PC-3 (cell line): ENCODE results near the gene CCDC122. TPM values are rescaled to one million over a fixed set of nuclear protein-coding genes. Genes with fewer than 3 reads are reported as not detected.

ENCODE experiments used
- ATAC-seq: fragments of 200-7000 bp; cut with Tn5 transposase; 2 replicates; pipeline ENCODE4 v1.9.1; 2020; ENCODE audit warnings: mild to moderate bottlenecking, moderate library complexity
- BruUV-seq: library from RNA; stranded (reverse); fragments of 400-500 nt; replicated peaks from 2 replicates; lab custom pipeline; 2021; lab: Mats Ljungman, UMichigan
- CTCF ChIA-PET: fragments of 300-600 bp; sonication (Branson Sonifier 250); formaldehyde crosslinking; loops from one replicate; lab custom pipeline; 2022; ENCODE audit warnings: antibody characterized with exemption; lab: Charles Lee
- POLR2A ChIA-PET: fragments of 300-600 bp; sonication (Branson Sonifier 250); formaldehyde crosslinking; loops from one replicate; lab custom pipeline; 2022; ENCODE audit warnings: antibody characterized with exemption; ENCODE audit not compliant: unreplicated experiment; lab: Charles Lee
- DNase-seq: peaks from one replicate; pipeline ENCODE4 v3.0.0-alpha.2; 2015
- H2AFZ ChIP-seq: fragments of 300-600 bp; sonication (generic); 2 replicates; pipeline ENCODE4 v1.6.0; 2016; ENCODE audit warnings: antibody characterized with exemption, low read length
- H3F3A ChIP-seq: fragments of 300-600 bp; sonication (generic); one replicate; pipeline ENCODE4 v1.6.0; 2017; ENCODE audit warnings: antibody characterized with exemption, low read length, control low read depth, mild to moderate bottlenecking; ENCODE audit not compliant: unreplicated experiment
- H3K27ac ChIP-seq: fragments of 300-600 bp; sonication (generic); 2 replicates; pipeline ENCODE4 v1.5.1; 2016; ENCODE audit warnings: mild to moderate bottlenecking, low read length
- H3K27me3 ChIP-seq: fragments of 300-600 bp; sonication (generic); 2 replicates; pipeline ENCODE4 v1.6.1; 2016; ENCODE audit warnings: low read length, mixed read lengths
- H3K36me3 ChIP-seq: fragments of 300-600 bp; sonication (generic); 2 replicates; pipeline ENCODE4 v1.6.1; 2016; ENCODE audit warnings: low read depth, mixed run types, low read length, mixed read lengths
- H3K4me1 ChIP-seq: fragments of 300-600 bp; sonication (generic); 2 replicates; pipeline ENCODE4 v1.5.1; 2016; ENCODE audit warnings: low read length; ENCODE audit not compliant: insufficient read depth
- H3K4me2 ChIP-seq: fragments of 300-600 bp; sonication (generic); 2 replicates; pipeline ENCODE4 v1.6.0; 2016; ENCODE audit warnings: low read length
- H3K4me3 ChIP-seq: fragments of 300-600 bp; sonication (generic); 2 replicates; pipeline ENCODE4 v1.5.1; 2016; ENCODE audit warnings: mild to moderate bottlenecking, low read length, mixed read lengths
- H3K79me2 ChIP-seq: fragments of 300-600 bp; sonication (generic); 2 replicates; pipeline ENCODE4 v1.6.1; 2017; ENCODE audit warnings: low read length, mixed read lengths
- H3K9ac ChIP-seq: fragments of 300-600 bp; sonication (generic); 2 replicates; pipeline ENCODE4 v1.6.0; 2016; ENCODE audit warnings: mild to moderate bottlenecking, low read length
- H3K9me2 ChIP-seq: fragments of 300-600 bp; sonication (generic); replicated peaks from 2 replicates; pipeline ENCODE4 v1.6.1; 2016; ENCODE audit warnings: mixed run types, low read length, mixed read lengths
- H3K9me3 ChIP-seq: fragments of 300-600 bp; sonication (generic); 2 replicates; pipeline ENCODE4 v1.6.1; 2016; ENCODE audit warnings: low read length, mixed read lengths
- H4K20me1 ChIP-seq: fragments of 300-600 bp; sonication (generic); 2 replicates; pipeline ENCODE4 v1.6.1; 2016; ENCODE audit warnings: low read length, mixed read lengths
- CTCF ChIP-seq: fragments of 300-600 bp; sonication (generic); conservative IDR thresholded peaks from 2 replicates; pipeline ENCODE4 v1.5.1; 2017; ENCODE audit warnings: antibody characterized with exemption, low read depth, mild to moderate bottlenecking, low read length
- EZH2 ChIP-seq: fragments of 300-600 bp; sonication (generic); IDR thresholded peaks from one replicate; pipeline ENCODE4 v1.6.1; 2017; ENCODE audit warnings: antibody characterized with exemption, mild to moderate bottlenecking, low read length; ENCODE audit not compliant: unreplicated experiment
- EZH2phosphoT487 ChIP-seq: fragments of 300-600 bp; sonication (generic); IDR thresholded peaks from 2 replicates; pipeline ENCODE4 v1.6.1; 2018; ENCODE audit warnings: mild to moderate bottlenecking, antibody characterized with exemption, low read length, borderline replicate concordance
- intact Hi-C: fragments of 100-400 bp; cut with micrococcal nuclease; formaldehyde crosslinking; loops from 2 replicates; pipeline ENCODE4 v1.9.0; 2023
- total RNA-seq: library from RNA; depleted of rRNA; stranded (reverse); fragments of >200 nt; gene quantifications from 2 replicates; pipeline ENCODE4 v1.2.3, GENCODE V29; 2014

The CCDC122 gene
- total RNA-seq, 1 experiment from 2014 or later: 4.6 TPM

GRCh38 chr13:43915451-43915850 is 35.9 kb upstream of the CCDC122 start:
- no peaks in the 10 kb centered on the region for H3K79me2 ChIP-seq
- POLR2A ChIA-PET: no interaction called here
- no peaks in the 10 kb centered on the region for H3K9me3 ChIP-seq
- TF ChIP-seq EZH2phosphoT487 (no peak), EZH2 (no peak), CTCF (no peak)
- no peaks in the 10 kb centered on the region for H3K4me1 ChIP-seq
- H3K9ac ChIP-seq: no peak overlapping the region
- no peaks in the 10 kb centered on the region for H4K20me1 ChIP-seq
- DNase-seq (no peak), ATAC-seq (no peak)
- H3K4me3 ChIP-seq: no peak overlapping the region
- no TSS peak for BruUV-seq
- no peak overlapping the region for H3K27ac ChIP-seq
- H3F3A ChIP-seq: no peaks in the 10 kb centered on the region
- H3K9me2 ChIP-seq: no peaks in the 10 kb centered on the region
- CTCF ChIA-PET: no interaction called here
- H2AFZ ChIP-seq: no peak overlapping the region
- no peaks in the 10 kb centered on the region for H3K36me3 ChIP-seq
- H3K27me3 ChIP-seq: no peaks in the 10 kb centered on the region
- H3K4me2 ChIP-seq: no peak overlapping the region
- intact Hi-C loops: loop anchor here (10.0 kb wide), 1 partner anchor 209 kb away; no protein-coding TSS in a partner anchor

GRCh38 chr13:43911871-43912270 is 32.3 kb upstream of the CCDC122 start:
- H3K27ac ChIP-seq: no peak overlapping the region
- H3K4me2 ChIP-seq: no peak overlapping the region
- no TSS peak for BruUV-seq
- no peaks in the 10 kb centered on the region for H3K27me3 ChIP-seq
- TF ChIP-seq EZH2phosphoT487 (no peak), CTCF (no peak), EZH2 (no peak)
- no peaks in the 10 kb centered on the region for H3F3A ChIP-seq
- H2AFZ ChIP-seq: no peak overlapping the region
- CTCF ChIA-PET: no interaction called here
- H3K9ac ChIP-seq: no peak overlapping the region
- no peaks in the 10 kb centered on the region for H3K9me2 ChIP-seq
- H3K9me3 ChIP-seq: no peaks in the 10 kb centered on the region
- H4K20me1 ChIP-seq: no peaks in the 10 kb centered on the region
- no peak for DNase-seq
- no peaks in the 10 kb centered on the region for H3K79me2 ChIP-seq
- no peak overlapping the region for H3K4me3 ChIP-seq
- ATAC-seq: no peak
- POLR2A ChIA-PET: no interaction called here
- no peaks in the 10 kb centered on the region for H3K36me3 ChIP-seq
- H3K4me1 ChIP-seq: peaks cover 20% of the 10 kb centered on the region
- intact Hi-C loops: loop anchor here (10.0 kb wide), 1 partner anchor 213 kb away; no protein-coding TSS in a partner anchor

- H3K4me3 ChIP-seq: no peak overlapping the region
- intact Hi-C loops: loop anchor here (10.0 kb wide), 1 partner anchor 214 kb away; no protein-coding TSS in a partner anchor
- no peaks in the 10 kb centered on the region for H3K79me2 ChIP-seq
- no TSS peak for BruUV-seq
- H2AFZ ChIP-seq: no peak overlapping the region
- H3K4me1 ChIP-seq: peaks cover 20% of the 10 kb centered on the region
- H3K27ac ChIP-seq: no peak overlapping the region
- DNase-seq (no peak), ATAC-seq (no peak)
- H3F3A ChIP-seq: no peaks in the 10 kb centered on the region
- ChIA-PET POLR2A (no interaction called here), CTCF (interaction anchor here (0.7 kb wide), 1 partner anchor 137 kb away, joined by 3 read pairs; no protein-coding TSS in a partner anchor)
- no peaks in the 10 kb centered on the region for H3K9me2 ChIP-seq
- H3K27me3 ChIP-seq: no peaks in the 10 kb centered on the region
- TF ChIP-seq EZH2 (no peak), EZH2phosphoT487 (no peak), CTCF (no peak)
- no peaks in the 10 kb centered on the region for H3K9me3 ChIP-seq
- no peaks in the 10 kb centered on the region for H3K36me3 ChIP-seq
- H3K4me2 ChIP-seq: no peak overlapping the region
- H4K20me1 ChIP-seq: no peaks in the 10 kb centered on the region
- H3K9ac ChIP-seq: no peak overlapping the region
These were observed 31.7 kb upstream of the CCDC122 start for GRCh38 chr13:43911278-43911677.
